ENCODE measurements around the gene KIF3C.
"Not testable (repeated sequence)": the region's sequence is repeated elsewhere in the genome, so short reads cannot be mapped to it uniquely, and the experiment has no call there.

KIF3C gene

DNA sequence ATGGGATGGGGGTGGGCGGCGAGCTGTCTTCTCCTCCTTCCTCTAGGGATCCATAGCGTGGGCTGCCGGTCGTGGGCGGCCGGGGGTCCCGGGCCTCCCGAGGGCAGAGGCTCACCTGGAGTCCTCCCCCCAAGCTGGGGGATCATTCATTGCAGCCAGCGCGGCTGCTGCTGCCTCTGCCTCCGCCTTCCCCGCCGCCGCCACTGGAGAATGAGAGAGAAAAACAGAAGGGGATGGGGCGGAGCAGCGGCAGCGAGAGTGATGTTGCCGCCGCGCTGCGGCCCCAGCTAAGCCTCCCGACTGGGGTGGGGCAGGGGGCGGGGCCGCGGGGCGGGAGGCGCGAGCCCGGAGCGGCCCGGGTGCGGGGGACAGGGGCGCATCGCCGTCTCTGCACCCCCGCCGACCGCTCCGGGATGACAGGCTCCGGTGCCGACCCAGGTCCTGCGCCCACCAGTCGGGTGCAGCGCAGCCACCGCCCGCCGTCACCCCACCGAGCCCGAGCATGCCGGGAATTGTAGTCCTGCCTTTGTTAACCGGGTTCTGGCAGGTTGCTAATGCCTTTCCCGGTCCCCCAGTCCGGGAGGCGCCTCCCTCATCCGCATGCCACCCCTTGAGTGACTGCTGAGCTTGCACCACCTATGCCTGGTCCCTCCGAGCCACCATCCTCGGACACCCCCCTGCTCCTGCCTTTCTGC is at the start of gene KIF3C:
Gene KIF3C, minus strand, starts transcription at position 225 of the 695 bp plus-strand sequence. CDS start 580 bp downstream, outside the sequence.
- peak; percentile 72 for DNase-seq

DNA sequence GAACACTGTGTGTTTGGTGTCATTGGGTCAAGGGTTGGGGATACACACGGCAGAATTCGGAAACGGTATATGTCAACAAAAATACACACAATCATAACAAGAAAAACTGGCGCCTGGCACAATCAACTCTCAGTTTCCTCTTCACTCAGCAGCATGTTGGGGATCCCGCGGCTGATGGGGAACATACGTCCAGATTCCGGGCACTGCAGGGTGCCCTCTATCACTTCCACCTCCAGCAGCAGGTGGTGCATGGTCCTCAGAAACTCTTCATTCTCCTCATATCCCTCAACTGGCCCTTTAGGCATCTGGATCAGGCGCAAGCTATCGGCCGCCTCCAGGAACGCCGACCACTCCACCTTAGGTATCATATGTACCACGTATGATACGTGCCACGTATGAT is 45.8 kb upstream of the KIF3C start:
- not testable (repeated sequence) for DNase-seq

GRCh38 chr2:26025509-26025908 is 43.2 kb upstream of the KIF3C start:
- DNase-seq: no peak

- DNase-seq: no peak
These were observed 42.0 kb upstream of the KIF3C start for GRCh38 chr2:26024260-26024659.

DNA sequence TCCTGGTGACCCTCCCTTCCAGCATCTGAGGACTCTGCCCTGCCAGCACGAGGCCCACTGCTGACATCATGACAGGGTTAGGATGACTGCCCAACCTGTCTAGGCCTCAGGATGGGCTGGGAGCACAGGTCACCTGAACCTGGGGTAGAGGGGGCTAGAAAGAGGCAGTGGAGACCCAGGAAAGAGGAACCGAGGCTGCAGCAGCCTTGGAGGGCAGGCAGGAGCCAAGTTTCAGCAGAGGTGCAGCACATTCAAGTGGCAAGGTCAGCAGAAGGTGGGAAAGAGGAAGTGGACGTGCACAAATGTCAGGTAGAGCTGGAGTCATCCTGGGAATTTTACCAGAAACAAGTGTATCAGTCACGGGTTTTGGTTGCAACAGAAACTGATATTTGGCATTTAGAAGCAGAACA is 37.9 kb upstream of the KIF3C start:
- no peak for DNase-seq

DNA sequence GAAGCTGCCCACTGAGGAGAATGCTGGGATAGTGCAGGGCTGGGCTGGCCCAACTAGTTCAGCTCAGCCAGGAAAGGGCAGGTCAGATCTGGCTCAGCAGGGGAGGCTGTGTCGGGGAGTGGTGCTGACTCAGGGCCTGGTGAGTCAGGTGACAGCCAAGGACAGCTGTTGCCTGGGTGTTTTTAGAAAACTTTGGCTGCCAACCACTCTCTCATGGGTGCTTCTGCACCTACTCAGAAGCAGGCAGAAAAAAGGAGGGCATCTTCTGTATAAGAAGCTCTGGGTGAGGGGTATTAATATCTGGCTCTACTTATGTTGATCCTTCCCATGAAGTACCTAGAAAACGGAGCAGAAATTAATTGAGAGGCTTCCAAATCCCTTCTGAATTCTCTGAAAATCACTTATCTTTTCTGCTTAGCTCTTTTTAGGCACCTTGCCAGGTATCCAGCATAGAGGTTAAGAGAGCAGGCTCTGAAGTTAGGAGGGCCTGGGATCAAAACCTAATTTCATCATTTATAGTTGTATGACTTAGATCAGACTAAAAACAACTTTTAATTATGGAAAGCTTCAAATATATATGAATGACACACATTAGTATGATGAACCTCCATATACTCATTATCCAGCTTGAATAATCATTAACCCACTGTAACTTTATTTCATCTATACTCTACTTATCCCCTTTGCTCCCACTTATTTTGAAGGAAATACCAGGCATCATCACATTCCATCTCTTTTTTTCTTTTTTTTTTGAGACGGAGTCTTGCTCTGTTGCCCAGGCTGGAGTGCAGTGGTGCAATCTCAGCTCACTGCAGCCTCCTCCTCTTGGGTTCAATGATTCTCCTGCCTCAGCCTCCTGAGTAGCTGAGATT is 36.1 kb upstream of the KIF3C start:
- DNase-seq: peak; percentile 57

- DNase-seq: no peak
These were observed 35.3 kb upstream of the KIF3C start for GRCh38 chr2:26017464-26018183.

- not testable (repeated sequence) for DNase-seq
These were observed 34.4 kb upstream of the KIF3C start for GRCh38 chr2:26016706-26017045.

DNA sequence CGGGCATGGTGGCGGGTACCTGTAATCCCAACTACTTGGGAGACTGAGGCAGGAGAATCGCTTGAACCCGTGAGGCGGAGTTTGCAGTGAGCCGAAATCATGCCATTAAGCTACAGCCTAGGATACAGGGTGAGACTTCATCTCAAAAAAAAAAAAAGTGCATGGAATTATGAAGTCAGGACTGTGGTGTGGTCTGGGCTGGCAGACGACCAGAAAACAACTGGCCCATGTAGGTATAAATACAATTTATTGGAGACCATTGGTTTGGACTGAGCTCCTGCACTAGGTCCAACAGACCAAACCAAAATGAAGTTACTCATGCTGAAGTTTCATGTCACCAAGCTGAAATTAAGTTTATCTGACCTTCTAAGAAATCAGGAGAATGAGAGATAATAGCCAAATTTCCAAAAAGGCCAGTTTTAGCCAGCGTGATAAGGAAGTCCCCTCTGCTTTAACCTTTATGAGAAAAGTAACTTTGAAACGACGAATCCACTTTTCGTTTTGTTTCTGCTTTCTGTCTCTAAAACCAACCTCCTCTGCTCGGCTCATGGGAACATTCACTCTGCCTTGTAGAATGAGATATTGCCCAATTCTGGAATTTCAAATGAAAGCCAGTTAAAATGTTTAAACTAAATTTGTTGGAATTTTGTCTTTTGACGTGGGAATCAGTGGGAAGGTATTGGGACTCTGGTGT is 33.9 kb upstream of the KIF3C start:
- DNase-seq: no peak

DNA sequence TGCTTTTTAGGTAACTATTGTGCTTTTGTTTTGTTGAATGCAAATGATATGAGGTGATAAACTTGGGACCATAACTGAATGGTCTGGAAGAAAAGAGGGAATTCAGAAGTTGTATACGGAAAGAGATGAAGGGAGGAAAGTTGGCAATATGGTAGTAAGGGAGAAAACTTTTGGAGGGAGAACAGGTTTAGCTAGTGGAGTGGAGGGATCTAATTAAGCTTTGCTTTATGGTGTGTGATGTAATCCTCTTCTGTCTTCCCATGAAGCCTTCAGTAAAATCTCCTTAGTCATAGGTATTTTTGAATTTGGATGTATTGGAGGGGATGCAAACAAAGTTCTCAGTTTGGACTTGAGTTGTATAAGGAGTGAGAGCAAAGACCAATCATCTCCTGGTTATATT is 31.4 kb upstream of the KIF3C start:
- DNase-seq: no peak

GRCh38 chr2:26011990-26012856 is 29.9 kb upstream of the KIF3C start:
- DNase-seq: peak; percentile 20

- no peak for DNase-seq
These were observed 29.3 kb upstream of the KIF3C start for GRCh38 chr2:26011609-26011989.

DNA sequence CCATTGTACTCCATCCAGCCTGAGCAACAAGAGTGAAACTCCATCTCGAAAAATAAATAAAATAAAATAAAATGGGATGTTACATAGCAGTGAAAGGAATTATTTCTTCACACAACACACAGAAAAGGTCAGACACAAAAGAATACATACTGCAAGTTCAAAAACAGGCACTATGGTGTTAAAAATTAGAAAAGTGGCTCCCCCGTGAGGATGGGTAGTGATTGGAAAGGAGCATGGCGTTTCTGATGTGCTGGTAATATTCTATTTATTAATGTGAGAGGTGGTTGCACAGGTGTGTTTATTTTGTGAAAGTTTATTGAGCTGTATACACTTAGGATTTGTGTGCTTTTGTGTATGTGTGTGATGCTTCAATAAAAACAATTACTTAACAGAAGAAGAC is 28.6 kb upstream of the KIF3C start:
- no peak for DNase-seq

- no peak for DNase-seq
These were observed 27.3 kb upstream of the KIF3C start for GRCh38 chr2:26009567-26009963.

DNA sequence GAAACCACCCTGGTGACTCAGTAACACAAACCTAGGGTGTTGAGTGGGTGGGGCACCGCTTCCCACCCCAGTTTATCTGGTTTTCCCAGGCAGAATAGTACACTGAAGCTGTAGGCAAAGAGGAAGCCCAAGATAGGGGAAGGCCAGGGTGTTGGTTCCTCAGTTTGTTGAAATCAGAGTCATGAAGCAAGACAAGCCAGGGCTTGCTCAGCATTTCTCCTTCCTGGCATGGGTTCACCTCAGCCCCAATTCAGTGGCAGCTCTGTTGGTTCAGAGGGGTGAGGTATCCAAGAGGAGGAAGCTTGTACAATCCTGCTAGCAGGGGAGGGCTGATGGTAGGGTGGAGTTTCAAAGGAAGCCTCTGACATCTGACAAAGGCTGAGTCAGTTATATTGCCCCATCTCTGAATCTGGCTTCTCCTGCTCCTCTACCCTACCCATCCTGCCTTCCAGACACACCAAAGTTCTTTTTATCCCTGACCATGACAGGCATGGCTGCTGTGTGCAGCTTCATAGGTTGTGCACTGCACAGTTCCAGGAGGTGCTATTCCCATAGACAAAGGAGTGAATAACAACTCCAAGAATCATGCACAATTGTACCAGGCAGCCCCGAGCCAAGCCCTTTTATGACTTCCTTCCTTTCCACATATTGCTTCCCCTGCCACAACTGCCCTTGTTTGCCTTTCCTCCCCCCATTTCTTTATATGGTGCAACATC is 26.7 kb upstream of the KIF3C start:
- DNase-seq: peak; percentile 81

DNA sequence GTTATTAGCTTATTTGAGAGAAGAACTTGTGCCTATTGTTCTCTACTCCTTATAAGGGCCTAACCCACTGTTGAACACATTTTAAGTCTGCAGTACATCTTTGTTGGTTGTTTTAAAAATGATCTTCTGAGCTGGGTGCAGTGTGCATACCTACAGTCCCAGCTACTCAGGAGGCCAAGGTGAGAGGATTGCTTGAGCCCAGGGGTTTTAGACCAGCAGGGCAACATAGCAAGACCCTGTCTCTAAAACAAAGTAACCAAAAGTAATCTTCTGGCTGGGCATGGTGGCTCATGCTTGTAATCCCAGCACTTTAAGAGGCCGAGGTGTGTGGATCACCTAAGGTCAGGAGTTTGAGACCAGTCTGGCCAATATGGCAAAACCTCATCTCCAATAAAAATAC is 25.8 kb upstream of the KIF3C start:
- no peak for DNase-seq

- DNase-seq: peak; percentile 36
These were observed 20.5 kb upstream of the KIF3C start for GRCh38 chr2:26002632-26003310.

GRCh38 chr2:26001743-26002351 is 19.6 kb upstream of the KIF3C start:
- DNase-seq: no peak

- DNase-seq: no peak
These were observed 18.3 kb upstream of the KIF3C start for GRCh38 chr2:26000561-26001082.

- not testable (repeated sequence) for DNase-seq
These were observed 17.1 kb upstream of the KIF3C start for GRCh38 chr2:25999406-25999805.

All from CD4-positive, alpha-beta T cell treated with Interferon gamma for 1 hour (primary cell).